Smooth muscle cell (in vitro differentiated cells): ENCODE measurements around the gene MEOX1. TPM values are rescaled to one million over a fixed set of nuclear protein-coding genes. Genes with fewer than 3 reads are reported as not detected.

Experiments used
- DNase-seq: peaks from one replicate; lab custom pipeline; 2025; ENCODE audit not compliant: unreplicated experiment; lab: John Stamatoyannopoulos, UW
- H2AFZ ChIP-seq: fragments of 200-600 bp; sonication (generic); 2 replicates; pipeline ENCODE4 v1.6.0; 2016; ENCODE audit warnings: antibody characterized with exemption, low read depth, mild to moderate bottlenecking
- H3F3A ChIP-seq: fragments of 200-600 bp; sonication (generic); 2 replicates; pipeline ENCODE4 v1.6.0; 2017; ENCODE audit warnings: antibody characterized with exemption, low read depth
- H3K27ac ChIP-seq: fragments of 200-600 bp; sonication (generic); 2 replicates; pipeline ENCODE4 v1.5.1; 2016; ENCODE audit warnings: low read depth, mild to moderate bottlenecking
- H3K27me3 ChIP-seq: fragments of 200-600 bp; sonication (generic); 2 replicates; pipeline ENCODE4 v1.6.1; 2016; ENCODE audit warnings: low read depth, mild to moderate bottlenecking
- H3K36me3 ChIP-seq: fragments of 200-600 bp; sonication (generic); 2 replicates; pipeline ENCODE4 v1.5.1; 2016; ENCODE audit warnings: low read depth
- H3K4me1 ChIP-seq: fragments of 200-600 bp; sonication (generic); 2 replicates; pipeline ENCODE4 v1.5.1; 2016; ENCODE audit warnings: low read depth
- H3K4me2 ChIP-seq: fragments of 200-600 bp; sonication (generic); 2 replicates; pipeline ENCODE4 v1.6.0; 2016; ENCODE audit warnings: mild to moderate bottlenecking
- H3K4me3 ChIP-seq: fragments of 200-600 bp; sonication (generic); 2 replicates; pipeline ENCODE4 v1.5.1; 2016; ENCODE audit warnings: mild to moderate bottlenecking
- H3K79me2 ChIP-seq: fragments of 200-600 bp; sonication (generic); 2 replicates; pipeline ENCODE4 v1.6.0; 2016; ENCODE audit warnings: low read depth, mild to moderate bottlenecking
- H3K9ac ChIP-seq: fragments of 200-600 bp; sonication (generic); 2 replicates; pipeline ENCODE4 v1.6.0; 2016; ENCODE audit warnings: low read depth
- H3K9me3 ChIP-seq: fragments of 200-600 bp; sonication (generic); replicated peaks from 2 replicates; pipeline ENCODE4 v1.5.1; 2016; ENCODE audit warnings: low read depth
- H4K20me1 ChIP-seq: fragments of 200-600 bp; sonication (generic); 2 replicates; pipeline ENCODE4 v1.6.0; 2016; ENCODE audit warnings: low read depth
- CTCF ChIP-seq: fragments of 200-600 bp; sonication (generic); IDR thresholded peaks from 2 replicates; pipeline ENCODE4 v1.5.1; 2017; ENCODE audit warnings: borderline replicate concordance, mild to moderate bottlenecking, antibody characterized with exemption; ENCODE audit not compliant: insufficient read depth, poor library complexity, severe bottlenecking
- WGBS: methylation state at CpG from one replicate; pipeline ENCODE4 v1.1.7; 2016; ENCODE audit warnings: low lambda C conversion rate; 5-methylcytosine and 5-hydroxymethylcytosine counted together
- polyA plus RNA-seq: library from polyadenylated mRNA; unstranded; fragments of >200 nt; fragmentation: Nextera tagmentation; extraction: Ambion mirVana; gene quantifications from 2 replicates; pipeline ENCODE4 v1.2.1, GENCODE V29; 2016
- total RNA-seq: library from RNA; depleted of rRNA; stranded (reverse); fragments of >200 nt; gene quantifications from 2 replicates; pipeline ENCODE4 v1.2.3, GENCODE V29; 2014

Gene MEOX1
- total and polyA plus RNA-seq, 2 experiments from 2014 or later: 0.58 to 1.7 TPM

- 38% methylated on average over 10 of the region's 10 CpGs for WGBS
- Histone ChIP-seq H3K9ac (no peak overlapping the region), H3K9me3 (no peaks in the 10 kb centered on the region), H3K27ac (peak overlapping the region; percentile 19), H3K4me1 (peaks cover 10% of the 10 kb centered on the region), H3K4me3 (no peak overlapping the region), H3K79me2 (no peaks in the 10 kb centered on the region), H4K20me1 (no peaks in the 10 kb centered on the region), H3K4me2 (peak overlapping the region; percentile 60), H3F3A (peaks cover 4% of the 10 kb centered on the region), H2AFZ (peak overlapping the region; percentile 46), H3K27me3 (no peaks in the 10 kb centered on the region), H3K36me3 (no peaks in the 10 kb centered on the region)
- no peak for TF ChIP-seq CTCF
- no peak for DNase-seq
Measured at GRCh38 chr17:43669971-43670644, 8.4 kb upstream of the MEOX1 start.

GRCh38 chr17:43667947-43668348, 6.2 kb upstream of the MEOX1 start:
- no peaks in the 10 kb centered on the region for H3K27me3 ChIP-seq
- no peak overlapping the region for H3K4me2 ChIP-seq
- no peaks in the 10 kb centered on the region for H3K9me3 ChIP-seq
- no peaks in the 10 kb centered on the region for H3K79me2 ChIP-seq
- no peak overlapping the region for H3K9ac ChIP-seq
- peaks cover 9% of the 10 kb centered on the region for H3F3A ChIP-seq
- H3K4me1 ChIP-seq: peaks cover 17% of the 10 kb centered on the region
- no peak overlapping the region for H3K4me3 ChIP-seq
- no peak overlapping the region for H2AFZ ChIP-seq
- no peak for TF ChIP-seq CTCF
- H3K27ac ChIP-seq: no peak overlapping the region
- H4K20me1 ChIP-seq: no peaks in the 10 kb centered on the region
- no peaks in the 10 kb centered on the region for H3K36me3 ChIP-seq
- DNase-seq: no peak
- WGBS: 59% methylated on average over 3 of the region's 3 CpGs

- Histone ChIP-seq H3K4me2 (no peak overlapping the region), H3K27me3 (no peaks in the 10 kb centered on the region), H4K20me1 (no peaks in the 10 kb centered on the region), H3K4me1 (peaks cover 22% of the 10 kb centered on the region), H3K79me2 (no peaks in the 10 kb centered on the region), H3K4me3 (no peak overlapping the region), H3K9ac (no peak overlapping the region), H3F3A (peaks cover 13% of the 10 kb centered on the region), H3K27ac (no peak overlapping the region), H3K36me3 (no peaks in the 10 kb centered on the region), H3K9me3 (no peaks in the 10 kb centered on the region), H2AFZ (no peak overlapping the region)
- WGBS: 89% methylated on average over 7 of the region's 7 CpGs
- TF ChIP-seq CTCF: no peak
- DNase-seq: no peak
Measured at GRCh38 chr17:43667506-43667905, 5.8 kb upstream of the MEOX1 start.

- Histone ChIP-seq H3F3A (peaks cover 18% of the 10 kb centered on the region), H4K20me1 (no peaks in the 10 kb centered on the region), H2AFZ (no peak overlapping the region), H3K9me3 (no peaks in the 10 kb centered on the region), H3K4me3 (no peak overlapping the region), H3K9ac (no peak overlapping the region), H3K79me2 (no peaks in the 10 kb centered on the region), H3K27me3 (no peaks in the 10 kb centered on the region), H3K4me1 (peaks cover 35% of the 10 kb centered on the region), H3K36me3 (no peaks in the 10 kb centered on the region), H3K4me2 (no peak overlapping the region), H3K27ac (no peak overlapping the region)
- DNase-seq: no peak
- WGBS: 90% methylated on average over 4 of the region's 4 CpGs
- TF ChIP-seq CTCF: no peak
Measured at GRCh38 chr17:43665937-43666236, 4.2 kb upstream of the MEOX1 start.
